H4 (cell line): ENCODE results near the gene FOXP2. TPM values are rescaled to one million over a fixed set of nuclear protein-coding genes. Genes with fewer than 3 reads are reported as not detected.
"Not testable (repeated sequence)": the region's sequence is repeated elsewhere in the genome, so short reads cannot be mapped to it uniquely, and the experiment has no call there.

Source experiments
- DNase-seq: peaks from one replicate; pipeline ENCODE4 v3.0.0-alpha.2; 2015; ENCODE audit warnings: low spot score
- total RNA-seq: library from RNA; depleted of rRNA; stranded (reverse); fragments of >200 nt; shearing (Covaris generic); gene quantifications from 2 replicates; pipeline ENCODE4 v1.2.3, GENCODE V29; 2014

FOXP2 gene
- total RNA-seq, 1 experiment from 2014 or later = 1.7 TPM

DNA sequence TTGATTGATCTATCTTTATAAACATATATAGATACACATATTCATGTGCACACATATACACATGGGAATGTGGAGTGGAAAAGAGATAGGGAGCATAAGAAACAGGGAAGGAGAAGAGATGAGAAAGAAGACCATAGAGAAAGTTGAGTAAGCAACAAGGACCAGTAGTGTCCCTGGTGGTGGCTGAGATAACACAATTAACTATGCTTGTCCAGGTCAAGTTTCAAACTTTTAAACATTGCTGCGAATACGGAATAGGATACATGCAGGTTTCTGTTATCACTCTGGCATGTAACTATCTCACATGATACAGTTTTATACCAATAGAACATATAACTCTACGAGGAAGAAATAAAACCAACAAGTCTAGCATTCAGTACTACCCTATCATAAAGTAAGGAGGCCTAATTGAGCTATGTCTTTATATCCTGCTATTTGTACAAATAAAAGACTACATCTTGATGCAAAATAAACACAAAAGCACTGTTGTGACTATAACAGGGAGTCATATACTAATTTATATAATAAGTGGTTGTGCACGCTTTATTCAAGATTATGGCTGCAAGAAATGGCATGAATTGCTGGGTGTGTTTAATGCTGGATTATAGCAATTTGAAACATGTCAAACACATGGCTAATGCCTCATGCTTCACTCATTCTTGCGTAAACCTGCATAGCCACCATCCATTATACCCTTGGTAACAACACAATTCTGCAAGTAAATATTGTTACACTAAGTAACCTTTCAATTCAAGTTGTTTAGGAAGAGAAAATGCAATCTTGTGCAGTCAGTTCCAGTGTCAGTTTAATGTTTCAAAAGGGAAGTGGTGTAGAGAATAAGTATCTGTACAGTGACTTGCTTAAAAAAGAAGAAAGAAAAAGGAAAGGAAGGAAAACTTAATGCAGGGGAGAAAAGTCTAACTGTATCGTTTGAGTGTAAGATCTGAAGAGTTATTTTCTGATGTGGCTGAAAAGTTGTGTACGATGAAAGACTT is 8.2 kb downstream of the FOXP2 start:
- peak; percentile 11 for DNase-seq

DNA sequence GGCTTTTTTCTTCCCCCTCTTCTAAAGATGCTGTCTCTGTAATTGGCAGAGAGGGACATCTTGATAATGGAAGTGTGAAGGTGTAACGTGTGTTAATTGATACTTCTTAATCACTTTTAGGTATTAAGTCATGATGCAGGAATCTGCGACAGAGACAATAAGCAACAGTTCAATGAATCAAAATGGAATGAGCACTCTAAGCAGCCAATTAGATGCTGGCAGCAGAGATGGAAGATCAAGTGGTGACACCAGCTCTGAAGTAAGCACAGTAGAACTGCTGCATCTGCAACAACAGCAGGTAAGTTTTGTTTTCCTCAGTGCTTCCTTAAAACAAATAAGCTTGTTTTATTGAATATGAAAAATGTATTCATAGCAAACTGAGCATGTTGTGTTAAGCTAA is 11.8 kb downstream of the FOXP2 start:
- DNase-seq = no peak

GRCh38 chr7:114426824-114427223 is 12.2 kb downstream of the FOXP2 start:
- DNase-seq = peak; percentile 44

DNA sequence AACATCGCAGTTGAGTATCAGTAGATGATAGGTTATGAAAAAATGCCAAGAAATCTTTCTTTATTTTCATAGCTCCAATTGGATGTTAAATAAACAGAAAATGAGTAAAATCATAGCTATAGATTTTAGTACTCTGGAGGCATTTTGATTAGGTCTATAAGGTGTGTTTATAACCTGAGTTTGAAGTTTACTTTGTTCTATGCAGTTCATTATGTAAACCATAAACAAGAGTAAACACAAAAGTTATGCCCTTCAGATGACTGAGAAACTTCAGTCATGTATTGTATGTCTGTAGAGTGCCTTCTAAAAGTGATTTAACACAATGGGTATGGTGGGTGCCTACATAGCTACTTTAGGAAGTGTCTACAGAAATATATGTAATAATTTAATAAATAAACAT is 13.6 kb downstream of the FOXP2 start:
- DNase-seq = no peak

DNA sequence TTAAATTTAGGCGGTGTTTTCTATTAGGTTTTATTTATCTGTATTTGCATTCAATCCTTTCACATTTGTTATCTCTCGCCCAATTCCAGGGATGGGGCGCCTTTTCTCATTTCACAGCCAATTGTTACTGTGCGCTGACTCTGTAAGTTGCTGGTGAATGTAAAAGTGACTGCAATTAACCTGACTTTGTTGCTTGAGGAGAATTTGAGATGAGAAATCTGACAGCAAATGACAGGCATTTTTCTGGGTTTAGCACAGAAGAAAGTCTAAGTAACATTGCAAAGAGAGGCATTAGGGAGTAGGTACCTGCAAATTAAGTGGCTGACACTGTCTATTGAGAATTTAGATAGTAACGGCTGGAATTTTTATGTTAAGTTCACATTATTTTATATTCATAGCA is 16.6 kb downstream of the FOXP2 start:
- DNase-seq = no peak

- no peak for DNase-seq
Observed at GRCh38 chr7:114432061-114432460, 17.4 kb downstream of the FOXP2 start.

DNA sequence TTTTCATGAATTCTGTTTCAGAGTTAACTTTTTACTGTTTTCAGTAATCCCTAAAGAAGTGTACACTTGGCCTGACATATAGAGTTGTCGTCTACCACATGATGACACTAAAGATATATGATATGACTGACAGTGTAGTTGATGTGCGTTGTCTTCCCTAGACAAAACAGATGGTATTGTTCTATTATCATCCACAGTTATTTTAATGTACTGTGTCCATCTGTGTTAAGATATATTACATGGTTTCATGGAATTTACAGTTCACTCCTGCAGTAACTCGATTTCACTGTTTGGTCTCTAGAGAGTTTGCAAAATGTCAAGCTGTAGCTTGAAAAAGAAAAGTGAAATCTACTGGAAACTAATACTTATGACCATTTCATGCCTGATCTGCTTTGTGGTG is 18.1 kb downstream of the FOXP2 start:
- DNase-seq = no peak

- DNase-seq = no peak
Observed at GRCh38 chr7:114439581-114439980, 25.0 kb downstream of the FOXP2 start.

GRCh38 chr7:114440927-114441326 is 26.3 kb downstream of the FOXP2 start:
- DNase-seq = not testable (repeated sequence)

GRCh38 chr7:114444196-114444595 is 29.6 kb downstream of the FOXP2 start:
- no peak for DNase-seq

DNA sequence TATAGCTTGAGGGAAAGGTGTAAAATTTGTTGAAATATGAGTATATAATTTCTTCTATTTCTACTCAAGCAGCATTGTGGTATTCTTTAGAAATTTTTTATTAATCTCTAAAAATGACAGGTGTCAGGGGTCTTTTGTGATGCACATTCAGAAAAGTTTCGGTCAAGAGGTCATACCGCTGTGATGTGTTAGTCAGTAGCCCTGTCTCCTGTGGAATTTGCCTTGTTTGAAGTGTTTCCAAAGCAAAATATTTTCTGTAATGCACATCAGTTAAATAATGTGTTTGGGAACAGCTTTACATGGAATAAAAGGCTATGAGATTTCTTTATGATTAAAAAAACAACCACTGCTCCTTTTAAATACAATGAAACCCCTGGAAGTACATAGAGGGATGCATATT is 35.8 kb downstream of the FOXP2 start:
- no peak for DNase-seq

DNA sequence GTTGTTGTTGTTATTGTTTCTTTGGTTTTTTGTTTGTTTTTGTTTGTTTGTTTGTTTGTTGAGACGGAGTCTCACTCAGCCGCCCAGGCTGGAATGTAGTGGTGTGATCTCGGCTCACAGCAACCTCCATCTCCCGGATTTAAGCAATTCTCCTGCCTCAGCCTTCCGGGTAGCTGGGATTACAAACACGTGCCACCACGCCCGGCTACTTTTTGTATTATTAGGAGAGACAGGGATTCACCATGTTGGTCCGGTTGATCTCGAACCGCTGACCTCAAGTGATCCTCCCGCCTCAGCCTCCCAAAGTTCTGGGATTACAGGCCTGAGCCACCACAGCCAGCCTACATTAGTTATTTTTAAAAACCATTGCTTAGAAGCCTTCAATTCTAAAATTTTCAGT is 45.0 kb downstream of the FOXP2 start:
- no peak for DNase-seq

DNA sequence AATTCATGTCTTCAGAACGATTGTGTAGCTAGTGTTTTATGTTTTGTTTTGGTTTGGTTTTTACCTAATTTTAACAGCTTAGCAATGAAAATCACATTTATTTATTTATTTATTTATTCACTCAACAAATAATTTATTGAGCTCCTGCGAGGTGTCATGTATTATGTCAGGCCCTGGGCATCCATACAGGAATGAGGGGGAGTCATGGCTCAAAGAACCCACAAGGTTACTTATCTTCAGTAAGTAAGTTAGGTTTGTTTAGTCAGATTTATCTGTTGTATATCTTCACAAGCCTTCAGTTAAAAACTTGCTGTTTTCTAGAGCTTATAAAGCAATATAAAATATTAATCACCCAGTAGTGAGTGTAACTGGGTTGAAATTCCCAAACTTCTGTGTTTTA is 45.4 kb downstream of the FOXP2 start:
- DNase-seq = no peak

DNA sequence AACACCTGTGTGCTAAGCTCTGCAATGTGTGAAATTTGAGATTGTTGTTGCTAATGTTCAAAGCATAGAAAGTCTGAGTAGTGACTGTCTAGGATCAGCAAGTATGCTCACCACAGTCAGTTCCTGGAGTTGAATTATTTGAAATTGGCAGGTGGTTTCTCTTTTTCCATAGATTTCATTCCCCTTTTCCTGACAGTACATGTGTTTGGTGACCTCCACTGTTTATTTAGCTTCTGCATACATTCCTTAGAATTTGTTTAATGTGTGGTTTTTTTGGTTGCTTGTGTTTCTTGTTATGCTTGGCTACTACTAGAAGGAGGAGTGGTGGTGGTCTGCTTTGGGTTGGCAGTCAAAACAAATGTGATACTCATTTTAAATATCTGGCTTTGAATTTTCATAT is 52.3 kb downstream of the FOXP2 start:
- peak; percentile 17 for DNase-seq

- no peak for DNase-seq
Observed at GRCh38 chr7:114468844-114469243, 54.2 kb downstream of the FOXP2 start.

GRCh38 chr7:114472896-114473512 is 58.4 kb downstream of the FOXP2 start:
- no peak for DNase-seq

GRCh38 chr7:114478384-114478783 is 63.8 kb downstream of the FOXP2 start:
- DNase-seq = no peak

GRCh38 chr7:114481999-114482398 is 67.4 kb downstream of the FOXP2 start:
- DNase-seq = no peak

DNA sequence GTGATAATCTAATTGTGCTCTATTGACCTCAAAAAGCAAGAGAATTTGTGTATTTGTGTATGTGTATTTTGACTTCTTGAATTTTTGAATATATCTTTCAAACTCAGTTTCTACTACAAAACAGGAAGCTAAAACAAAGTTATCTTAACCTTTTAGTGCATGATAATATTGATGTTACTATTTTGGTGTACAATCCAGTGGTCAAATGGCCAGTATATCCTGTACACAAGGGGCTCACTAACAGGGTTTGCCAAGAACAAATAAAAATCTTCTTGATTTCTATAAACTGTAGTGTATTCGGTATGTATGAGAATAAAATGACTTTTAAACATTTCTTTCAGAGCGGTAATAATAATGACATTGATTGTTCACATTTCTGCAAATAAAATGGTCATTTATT is 69.6 kb downstream of the FOXP2 start:
- DNase-seq = no peak

GRCh38 chr7:114487174-114487573 is 72.6 kb downstream of the FOXP2 start:
- DNase-seq = no peak

GRCh38 chr7:114488696-114489095 is 74.1 kb downstream of the FOXP2 start:
- DNase-seq = no peak

- not testable (repeated sequence) for DNase-seq
Observed at GRCh38 chr7:114497491-114497890, 82.9 kb downstream of the FOXP2 start.
